GM12801 (cell line): ENCODE measurements around the gene KRTAP5-9.

Experiments
- CTCF ChIP-seq: IDR thresholded peaks from one replicate; pipeline ENCODE4 v1.5.1; 2011; ENCODE audit warnings: control low read depth; ENCODE audit not compliant: insufficient read length; ENCODE audit errors: extremely low read depth

Gene KRTAP5-9

GRCh38 chr11:71562120-71562519, 13.9 kb downstream of the KRTAP5-9 start:
- no peak for TF ChIP-seq CTCF

DNA sequence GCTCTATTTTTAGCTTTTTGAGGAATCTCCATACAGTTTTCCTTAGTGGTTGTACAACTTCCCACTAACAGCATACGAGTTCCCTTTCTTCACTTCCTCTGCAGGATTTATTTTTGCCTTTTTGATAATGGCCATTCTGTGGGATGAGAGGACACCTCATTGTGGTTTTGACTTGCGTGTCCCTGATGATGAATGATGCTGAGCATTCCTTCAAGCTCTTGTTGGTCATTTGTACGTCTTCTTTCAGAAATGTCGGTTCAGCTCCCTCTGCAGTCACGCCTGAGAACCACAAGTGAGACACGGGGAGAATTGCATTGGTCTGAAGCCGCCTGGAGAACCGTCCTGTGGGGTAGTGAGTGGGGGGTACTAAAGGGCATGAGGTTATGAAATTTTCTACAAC, 15.2 kb downstream of the KRTAP5-9 start:
- TF ChIP-seq CTCF: no peak

DNA sequence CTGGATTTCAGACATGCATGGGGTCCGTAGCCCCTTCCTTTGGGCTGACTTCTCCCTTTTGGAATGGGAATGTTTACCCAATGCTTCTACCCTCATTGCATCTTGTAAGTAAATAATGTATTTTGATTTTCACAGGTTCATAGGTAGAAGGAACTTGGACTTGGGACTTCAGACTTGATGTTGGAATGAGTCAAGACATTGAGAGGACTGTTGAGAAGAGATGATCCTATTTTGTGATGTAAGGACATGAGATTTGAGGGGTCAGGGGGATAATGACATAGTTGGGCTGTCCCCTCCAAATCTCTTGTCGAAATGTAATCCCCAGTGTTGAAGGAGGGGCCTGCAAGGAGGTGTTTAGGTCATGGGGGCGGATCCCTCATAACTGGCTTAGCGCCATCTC, 16.2 kb downstream of the KRTAP5-9 start:
- TF ChIP-seq CTCF: no peak

DNA sequence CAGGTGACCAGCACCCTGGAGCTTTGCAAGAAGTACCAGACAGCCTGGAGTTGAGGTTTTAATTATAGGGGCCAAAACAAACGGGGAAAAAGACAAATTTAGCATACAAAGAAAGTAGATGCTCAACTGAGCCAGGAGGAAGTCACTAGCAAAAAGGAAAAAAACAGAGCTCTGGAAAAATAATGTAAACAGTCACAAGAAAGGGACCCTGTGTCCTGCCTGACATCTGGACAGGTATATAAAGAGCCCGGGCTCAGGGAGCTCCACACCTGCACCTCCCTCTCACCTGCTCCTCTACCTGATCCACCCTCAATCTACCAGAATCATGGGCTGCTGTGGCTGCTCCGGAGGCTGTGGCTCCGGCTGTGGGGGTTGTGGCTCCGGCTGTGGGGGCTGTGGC, 17.0 kb downstream of the KRTAP5-9 start, which contains the start of gene KRTAP5-10:
Gene KRTAP5-10 (plus strand): TSS at position 301 of the 400 bp plus-strand sequence. CDS start 25 bp downstream, at position 326.
- no peak for TF ChIP-seq CTCF

- no peak for TF ChIP-seq CTCF
Measured at GRCh38 chr11:71566081-71566620, 17.9 kb downstream of the KRTAP5-9 start.

DNA sequence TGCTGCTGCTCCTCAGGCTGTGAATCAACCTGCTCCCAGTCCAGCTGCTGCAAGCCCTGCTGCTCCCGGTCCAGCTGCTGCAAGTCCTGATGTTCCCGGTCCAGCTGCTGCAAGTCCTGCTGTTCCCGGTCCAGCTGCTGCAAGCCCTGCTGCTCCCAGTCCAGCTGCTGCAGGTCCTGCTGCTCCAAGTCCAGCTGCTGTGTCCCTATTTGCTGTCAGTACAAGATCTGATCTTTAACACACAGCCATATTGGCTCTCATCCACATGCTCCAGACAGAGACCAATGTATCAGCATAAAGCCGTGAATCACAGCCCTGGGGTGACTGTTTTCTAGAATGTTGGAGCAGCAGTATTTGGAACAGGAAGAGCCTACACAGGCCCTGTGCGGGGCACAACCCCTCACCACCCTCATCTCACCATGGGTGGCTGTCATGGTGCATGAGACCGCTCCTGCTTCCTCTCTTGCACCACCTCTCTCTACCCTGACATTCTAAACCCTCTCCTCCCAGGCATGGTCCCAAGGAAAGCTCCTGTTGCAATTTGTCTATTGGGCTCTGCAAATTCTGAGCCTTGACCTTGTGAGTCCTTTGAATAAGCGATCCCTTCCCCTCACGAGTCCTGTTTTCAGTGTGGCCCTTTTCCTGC, 20.6 kb downstream of the KRTAP5-9 start:
- no peak for TF ChIP-seq CTCF

GRCh38 chr11:71572811-71573210, 24.6 kb downstream of the KRTAP5-9 start:
- no peak for TF ChIP-seq CTCF
